ENCODE data around the gene CLDN14.

DNA sequence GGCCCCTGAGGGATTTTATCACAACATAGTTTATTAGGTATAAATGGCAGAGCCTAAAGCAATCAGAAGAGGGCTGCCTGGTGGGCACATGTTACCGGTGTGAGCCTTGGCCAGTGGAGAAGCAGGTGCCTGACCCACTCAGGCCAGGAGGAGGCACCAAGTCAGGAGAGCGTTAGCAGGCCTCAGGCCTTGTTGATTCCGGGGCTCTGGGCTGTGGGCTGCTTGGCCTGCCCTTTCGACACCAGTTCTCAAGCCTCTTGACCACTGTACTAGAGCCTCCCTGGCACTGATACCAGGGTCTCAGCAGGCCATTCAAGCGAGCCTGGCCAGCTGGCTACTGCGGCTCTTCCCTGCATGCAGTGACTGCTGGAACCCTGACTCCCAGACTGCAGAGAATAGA is 20.8 kb downstream of the CLDN14 start:
- no peak for TF ChIP-seq EZH2 (IDR thresholded peaks at IDR 0.05)
- TF ChIP-seq POLR2AphosphoS5 (IDR thresholded peaks at IDR 0.05; ENCODE audit: borderline replicate concordance, low read depth, low read length), result no peak

Data from SK-N-MC (cell line).